ENCODE data around the gene DOCK7. TPM values are rescaled to one million over a fixed set of nuclear protein-coding genes. Genes with fewer than 3 reads are reported as not detected.

Gene DOCK7
- total and polyA plus RNA-seq, 2 of the 13 experiments (the other 11 are each of a cell fraction or from before 2014, with no cell fraction given): 45.7 to 67.2 TPM

- TF ChIP-seq CREM (IDR thresholded peaks at IDR 0.05) (peak; percentile 43; the same call in 1 of the 2 replicates), CREM (CRISPR knock-in tag; IDR thresholded peaks at IDR 0.05) (no peak), HMGA1 (CRISPR knock-in tag; conservative IDR thresholded peaks at IDR 0.05) (no peak), MED1 (CRISPR knock-in tag; IDR thresholded peaks at IDR 0.05) (no peak), HOMEZ (CRISPR knock-in tag; IDR thresholded peaks at IDR 0.05; ENCODE audit: low read depth) (peak; percentile 79; the same call in 1 of the 2 replicates), ZNF776 (CRISPR knock-in tag; IDR thresholded peaks at IDR 0.05) (no peak), HOXD1 (CRISPR knock-in tag; IDR thresholded peaks at IDR 0.05) (no peak), SAFB2 (CRISPR knock-in tag; IDR thresholded peaks at IDR 0.05; ENCODE audit: borderline replicate concordance, low read depth) (no peak), ATF6 (CRISPR knock-in tag; conservative IDR thresholded peaks at IDR 0.05) (no peak), HMG20A (CRISPR knock-in tag; IDR thresholded peaks at IDR 0.05; ENCODE audit: borderline replicate concordance) (peak; percentile 47; the same call in 1 of the 2 replicates), TBX2 (CRISPR knock-in tag; IDR thresholded peaks at IDR 0.05; ENCODE audit: borderline replicate concordance) (no peak), ZHX1 (CRISPR knock-in tag; IDR thresholded peaks at IDR 0.05; ENCODE audit: low read depth) (no peak), E2F2 (CRISPR knock-in tag; IDR thresholded peaks at IDR 0.05; ENCODE audit: borderline replicate concordance) (no peak), AHDC1 (CRISPR knock-in tag; IDR thresholded peaks at IDR 0.05; ENCODE audit: borderline replicate concordance) (peak; percentile 45; the same call in 1 of the 2 replicates), KAT8 (CRISPR knock-in tag; IDR thresholded peaks at IDR 0.05) (no peak)
Measured at GRCh38 chr1:62608905-62609304, 79.3 kb downstream of the DOCK7 start (continued).

Data from HepG2 (cell line).